Mucosa of gallbladder (tissue), 1 donor: ENCODE results near the gene TGFBI. TPM values are rescaled to one million over a fixed set of nuclear protein-coding genes. Genes with fewer than 3 reads are reported as not detected.

ENCODE experiments used
- DNase-seq: peaks from one replicate; pipeline ENCODE4 v3.0.0-alpha.2; 2020; ENCODE audit warnings: low spot score
- total RNA-seq: library from RNA; stranded (reverse); gene quantifications from one replicate; pipeline ENCODE4 v1.2.1, GENCODE V29; 2021
- donor health status: DM: no; HTN: no; CAD: no.

Gene TGFBI
- total RNA-seq, 1 donor from 2014 or later, result 235 TPM

GRCh38 chr5:136025900-136026299, 2.9 kb upstream of the TGFBI start:
- peak; percentile 61 for DNase-seq

DNA sequence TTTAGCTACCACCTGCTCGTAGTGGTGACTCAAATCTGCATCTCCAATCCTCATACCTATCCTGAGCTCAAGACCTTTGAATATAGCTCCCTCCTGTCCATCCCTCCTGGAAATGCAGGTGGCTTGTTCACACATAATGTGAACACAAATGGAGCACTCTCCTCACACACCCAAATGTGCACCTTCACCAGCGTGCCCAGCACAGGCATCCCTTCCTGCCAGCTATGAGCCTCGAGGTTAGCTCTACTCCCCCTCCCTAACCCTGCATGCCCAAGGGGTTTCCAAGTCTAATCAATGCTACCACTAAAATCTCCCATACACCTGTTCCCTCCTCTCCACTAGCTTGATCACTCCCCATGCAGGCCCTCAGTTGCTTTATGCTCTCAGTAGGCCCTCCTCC, 2.2 kb upstream of the TGFBI start:
- no peak for DNase-seq

DNA sequence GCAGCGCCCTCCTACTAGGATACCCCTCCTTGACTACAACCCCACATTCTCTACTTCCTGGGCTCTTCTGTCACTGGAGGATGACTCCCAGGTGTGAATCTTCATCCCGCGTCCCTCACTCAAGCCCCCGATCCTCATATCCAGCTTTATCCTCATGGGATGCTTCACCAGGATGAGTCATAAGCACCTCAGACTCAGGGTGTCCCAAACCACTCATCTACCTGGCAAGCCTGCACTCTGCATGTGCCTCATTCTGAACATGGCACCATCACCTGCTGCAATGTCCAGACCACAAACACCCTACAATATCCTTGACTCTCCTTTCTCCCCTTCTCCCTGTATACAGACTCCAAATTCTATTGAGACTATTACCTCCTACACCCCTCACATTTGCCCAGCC, 1.5 kb upstream of the TGFBI start:
- DNase-seq, result no peak

DNA sequence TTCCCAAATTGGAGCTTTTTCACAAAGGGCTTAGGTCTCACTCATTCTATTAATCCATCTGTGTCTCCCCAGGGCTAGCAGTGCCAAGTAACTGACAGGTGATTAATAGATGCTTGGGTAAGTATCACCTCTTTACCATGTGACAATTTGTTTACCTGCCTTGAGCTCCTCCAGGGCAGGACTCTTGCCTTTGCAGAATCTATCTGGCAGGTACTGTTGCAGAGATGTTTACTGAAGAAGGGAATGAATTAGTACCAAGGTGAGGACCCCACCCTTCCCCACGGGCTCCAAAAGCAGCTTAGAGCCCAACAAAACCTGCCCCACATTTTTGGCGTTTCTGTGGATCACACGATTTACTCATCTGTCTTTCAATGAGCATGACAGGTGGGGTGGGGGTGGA, 698 bp upstream of the TGFBI start:
- no peak for DNase-seq

GRCh38 chr5:136030252-136030651, 1.5 kb downstream of the TGFBI start:
- no peak for DNase-seq

DNA sequence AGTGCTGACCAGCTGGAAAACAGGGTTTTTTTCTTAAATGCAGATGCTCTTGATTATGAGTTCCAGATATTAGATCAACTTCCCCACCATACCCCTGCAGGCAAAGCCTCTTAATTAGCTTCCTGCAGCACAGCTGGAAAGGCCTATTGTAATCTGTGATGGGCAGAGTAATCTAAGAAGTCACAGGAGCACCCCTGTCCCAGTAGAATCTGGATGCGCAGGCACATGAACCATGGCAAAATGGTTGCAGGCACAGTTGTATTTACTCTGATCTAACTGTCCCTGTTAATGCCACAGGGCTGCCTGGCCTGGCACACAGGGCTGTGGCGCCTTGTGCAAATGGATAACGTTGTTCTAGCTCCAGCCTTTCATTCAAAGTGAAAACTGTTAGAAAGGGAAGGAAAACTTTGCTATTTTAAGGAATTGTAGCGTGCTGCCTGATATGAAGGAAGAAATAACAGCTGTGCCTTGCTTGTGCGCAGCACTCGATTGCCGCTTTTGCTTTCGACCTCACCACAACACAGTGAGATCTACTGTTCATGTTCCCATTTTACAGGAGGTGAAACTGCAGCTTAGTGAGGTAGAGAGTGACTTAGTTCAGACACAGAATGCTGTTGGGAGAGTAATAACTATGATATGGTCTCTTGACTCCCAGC, 2.3 kb downstream of the TGFBI start:
- DNase-seq, result no peak

DNA sequence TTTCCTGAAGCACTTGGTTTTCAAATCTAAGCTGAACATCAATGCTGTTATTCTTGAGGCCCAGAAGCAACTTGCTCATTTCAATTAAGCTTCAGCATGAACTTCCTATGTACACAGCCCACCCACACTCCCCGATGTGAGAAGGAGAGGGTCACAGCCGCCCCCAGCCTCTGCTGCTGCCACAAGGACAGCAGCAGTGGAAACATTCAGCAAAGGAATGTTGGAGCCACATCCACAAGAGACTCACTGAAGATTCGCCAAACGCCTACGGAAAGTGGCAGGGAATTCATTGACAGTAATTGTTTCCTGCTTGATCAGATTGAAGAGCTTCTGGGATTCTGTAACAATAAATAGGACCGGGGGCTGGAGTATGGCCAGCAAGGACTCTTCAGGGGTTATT, 2.9 kb downstream of the TGFBI start:
- DNase-seq, result no peak

GRCh38 chr5:136032564-136032963, 3.8 kb downstream of the TGFBI start:
- no peak for DNase-seq

DNA sequence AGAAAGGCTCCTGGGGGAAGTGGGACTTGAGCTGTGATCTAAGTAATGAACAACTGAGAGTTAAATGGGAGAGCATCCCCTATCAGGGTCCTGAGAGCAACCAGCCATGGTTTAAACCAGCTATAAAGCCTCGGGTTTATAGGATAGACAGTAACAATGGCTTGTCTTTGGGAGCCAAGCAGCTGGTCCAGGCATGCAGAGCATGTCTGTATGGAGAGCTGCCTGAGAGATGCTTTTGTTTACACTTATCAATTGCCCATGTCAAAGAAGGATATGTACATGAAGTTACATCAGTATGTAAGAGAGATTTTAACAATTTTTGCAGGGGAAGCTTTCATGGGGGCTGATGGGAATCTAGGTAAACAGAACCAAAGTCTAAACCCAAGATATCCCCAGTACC, 4.4 kb downstream of the TGFBI start:
- DNase-seq, result no peak

GRCh38 chr5:136033848-136034247, 5.1 kb downstream of the TGFBI start:
- DNase-seq, result no peak

- DNase-seq, result no peak
These were observed 5.7 kb downstream of the TGFBI start for GRCh38 chr5:136034492-136034891.

DNA sequence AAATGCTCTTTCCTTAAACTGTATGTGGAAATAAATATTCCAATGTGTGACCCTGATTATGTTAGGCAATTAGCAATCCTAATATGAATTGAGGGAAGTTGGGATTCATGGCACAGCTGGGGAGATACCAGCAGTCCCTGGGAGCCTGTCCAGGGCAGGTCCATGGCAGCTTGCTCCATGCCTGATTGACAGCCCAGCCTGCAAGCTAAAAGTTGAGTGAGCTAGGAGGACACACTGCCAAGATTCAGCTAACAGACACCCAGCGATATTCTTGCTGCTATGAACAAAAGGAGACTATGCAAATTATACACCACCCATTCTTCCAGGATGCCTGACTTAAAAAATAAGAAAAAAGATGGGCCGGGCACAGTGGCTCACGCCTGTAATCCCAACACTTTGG, 6.2 kb downstream of the TGFBI start:
- DNase-seq, result no peak

DNA sequence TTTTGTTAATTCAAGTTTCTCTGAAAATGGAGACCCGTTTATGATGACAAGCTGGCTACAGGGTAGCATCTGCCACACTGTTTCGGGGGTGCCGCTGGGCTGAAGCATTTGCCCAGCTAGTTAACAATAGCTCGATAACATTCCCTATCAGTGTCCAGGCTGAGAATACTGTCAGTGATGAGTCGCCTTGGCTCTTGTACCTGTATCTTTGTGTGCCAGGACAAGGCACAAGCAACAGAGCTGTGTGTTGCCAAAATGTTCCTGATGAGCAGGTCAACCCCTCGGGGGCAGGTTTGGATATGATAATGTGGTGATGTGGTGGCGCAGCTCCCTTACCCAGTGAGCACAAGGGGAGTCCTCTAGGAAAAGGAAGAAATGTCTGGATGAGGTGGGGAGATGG, 7.0 kb downstream of the TGFBI start:
- no peak for DNase-seq

- DNase-seq, result no peak
These were observed 7.6 kb downstream of the TGFBI start for GRCh38 chr5:136036293-136036911.

- peak; percentile 38 for DNase-seq
These were observed 8.4 kb downstream of the TGFBI start for GRCh38 chr5:136037001-136037705.

DNA sequence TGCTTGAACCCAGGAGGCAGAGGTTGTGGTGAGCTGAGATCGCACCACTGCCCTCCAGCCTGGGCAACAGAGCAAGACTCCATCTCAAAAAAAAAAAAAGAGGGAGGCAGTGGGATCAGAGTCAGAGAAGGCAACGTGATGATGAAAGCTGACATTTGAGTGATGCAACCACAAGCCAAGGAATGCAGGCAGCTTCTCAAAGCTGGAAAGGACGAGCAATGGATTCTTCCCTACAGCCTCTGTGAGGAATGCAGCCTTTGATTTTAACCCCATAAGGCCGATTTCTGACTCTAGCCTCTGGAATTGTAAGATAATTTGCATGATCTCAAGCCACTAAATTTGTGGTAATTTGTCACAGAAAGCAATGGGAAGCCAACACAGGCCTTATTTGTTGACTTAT, 9.8 kb downstream of the TGFBI start:
- no peak for DNase-seq

DNA sequence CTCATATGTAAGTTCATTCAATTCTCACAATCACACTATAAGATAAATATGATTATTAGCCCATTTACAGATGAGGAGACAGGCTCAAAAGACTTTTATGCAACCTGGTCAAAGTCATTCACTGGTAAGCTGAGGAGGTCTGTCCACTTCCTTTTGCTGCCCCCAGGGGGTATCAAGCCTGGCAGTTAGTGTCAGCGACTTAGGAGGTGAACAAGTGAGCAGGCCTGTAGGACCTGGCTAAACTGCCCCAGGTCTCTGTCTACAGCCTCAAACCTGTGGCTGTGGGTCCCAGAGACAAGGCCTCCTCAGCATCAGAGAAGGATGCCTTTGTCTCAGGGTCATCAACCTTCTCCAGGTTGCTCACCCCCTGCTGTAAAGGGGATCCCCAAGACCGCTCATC, 10.4 kb downstream of the TGFBI start:
- no peak for DNase-seq

DNA sequence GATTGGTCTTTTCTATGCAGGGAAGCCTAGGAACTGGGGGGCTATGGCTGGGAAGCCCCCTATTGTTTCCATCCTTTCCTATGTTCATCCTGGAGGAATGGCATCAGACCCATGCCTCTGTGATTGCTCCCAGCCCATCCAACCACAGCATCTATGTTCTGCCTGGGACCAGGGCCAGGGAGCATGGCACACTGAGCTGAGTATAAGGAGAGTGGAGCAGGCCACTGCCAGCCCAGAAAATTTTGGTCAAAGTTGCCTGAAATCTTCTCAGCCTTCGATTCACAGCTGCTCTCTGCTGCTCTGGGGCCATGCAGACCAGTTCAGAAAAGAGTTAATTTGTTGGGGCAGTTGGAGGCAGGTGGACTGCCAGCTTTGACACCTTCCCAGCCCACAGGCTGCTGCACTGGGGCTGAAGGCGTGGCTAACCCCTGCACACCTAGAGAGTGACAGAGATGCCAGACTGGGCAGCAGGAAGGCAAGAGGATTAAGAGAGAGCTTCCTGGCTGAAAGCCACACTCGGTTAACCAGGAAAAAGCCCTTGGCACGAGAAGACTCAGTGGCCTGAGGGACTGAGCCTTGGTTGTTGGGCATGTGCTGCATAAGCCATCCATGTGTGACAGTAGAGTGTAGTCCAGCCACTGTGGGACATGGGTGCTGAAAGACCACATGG, 12.1 kb downstream of the TGFBI start:
- DNase-seq, result peak; percentile 65

- DNase-seq, result no peak
These were observed 13.4 kb downstream of the TGFBI start for GRCh38 chr5:136042156-136042555.

GRCh38 chr5:136042665-136043121, 13.9 kb downstream of the TGFBI start:
- no peak for DNase-seq

DNA sequence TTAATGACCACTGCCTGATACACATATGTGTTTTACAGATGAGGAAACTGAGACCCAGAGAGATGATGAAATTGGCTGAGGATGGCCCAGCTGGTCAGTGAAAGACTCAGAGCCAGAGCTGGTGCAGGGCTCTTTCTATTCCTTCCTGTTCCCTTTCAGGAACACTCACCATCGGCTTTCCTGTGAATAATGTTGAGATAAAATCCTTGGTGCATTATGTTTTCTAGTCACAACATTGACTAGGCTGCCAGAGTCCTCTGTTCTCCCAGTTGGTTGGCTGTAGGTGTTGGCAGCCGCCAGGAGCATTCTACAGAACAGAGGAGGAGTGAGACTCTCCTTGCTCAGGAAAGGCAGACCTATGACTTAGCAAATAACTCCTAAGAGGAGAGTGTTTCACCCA, 14.8 kb downstream of the TGFBI start:
- DNase-seq, result no peak

GRCh38 chr5:136043968-136044610, 15.3 kb downstream of the TGFBI start:
- no peak for DNase-seq
